Measurements from ENCODE around the gene PPP1CA. TPM values are rescaled to one million over a fixed set of nuclear protein-coding genes. Genes with fewer than 3 reads are reported as not detected.

PPP1CA gene
- 157 TPM for polyA plus RNA-seq (2013, experiment 1 of 2)
- 161 TPM for polyA plus RNA-seq (2013, experiment 2 of 2)

DNA sequence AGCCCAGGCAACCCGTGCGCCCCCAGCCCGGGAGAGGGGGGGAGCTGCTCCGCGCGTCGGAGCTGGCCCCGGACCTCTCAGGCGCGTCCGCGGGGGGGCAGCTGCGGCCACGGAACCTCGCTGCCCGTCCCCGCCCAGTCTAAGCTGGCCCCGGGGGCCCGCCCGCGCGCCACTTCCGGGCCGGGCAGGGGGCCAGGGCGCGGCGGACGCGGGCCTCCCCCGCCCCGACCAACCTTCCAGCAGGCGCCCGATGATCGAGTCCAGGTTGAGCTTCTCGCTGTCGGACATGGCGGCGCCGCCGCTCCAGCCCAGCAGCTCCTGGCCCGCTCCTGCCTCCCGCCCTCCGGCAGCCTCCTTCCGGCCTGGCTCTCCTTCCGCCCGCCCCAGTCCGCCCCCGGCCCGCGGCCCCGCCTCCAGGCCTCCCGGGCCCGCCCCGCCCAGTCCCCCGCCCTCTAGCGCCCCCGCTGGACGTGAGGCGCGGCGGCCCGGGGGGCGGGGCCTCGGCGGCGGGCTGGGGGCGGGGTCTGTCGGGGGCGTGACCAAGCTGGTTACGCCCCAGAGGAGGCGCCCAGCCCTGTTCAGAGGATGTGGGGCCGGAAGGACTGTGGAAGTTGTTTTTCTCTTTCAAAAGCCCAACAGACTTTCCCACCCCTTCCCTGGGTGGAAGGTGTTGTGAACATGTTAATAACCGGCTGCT is at the start of gene PPP1CA:
Gene PPP1CA (minus strand): TSS at position 364 of the 697 bp plus-strand sequence. CDS start 76 bp downstream, at position 288.
- DNase-seq, result peak; percentile 86
- peak within 1 kb of the TSS; percentile 93 for H2BK120ac ChIP-seq (ENCODE audit: low read depth, low read length)
- peak within 1 kb of the TSS; percentile 72 for H2AK5ac ChIP-seq (ENCODE audit: low read length, severe bottlenecking)
- peak within 1 kb of the TSS; percentile 87 to 94 for H3K18ac ChIP-seq (ENCODE audit: low read depth in 1 of 2, low read length in 2 of 2)
- peak within 1 kb of the TSS; percentile 76 for H4K8ac ChIP-seq (ENCODE audit: low read length)
- H3K9ac ChIP-seq (ENCODE audit: low read length), result peak within 1 kb of the TSS; percentile 96
- WGBS, result under 1% methylated on average over 36 of the region's 73 CpGs
- H2BK12ac ChIP-seq (ENCODE audit: low read length in 2 of 2), result peak within 1 kb of the TSS in 1 of 2 experiments; percentile 67
- peak within 1 kb of the TSS; percentile 73 for H2BK15ac ChIP-seq (ENCODE audit: low read depth, poor library complexity, severe bottlenecking)
- H3K36me3 ChIP-seq (ENCODE audit: control insufficient read depth in 1 of 2, insufficient read depth in 2 of 2, low read depth in 1 of 2, low read length in 2 of 2), result peaks cover 30 to 37% of the 10 kb centered on the region in 2 experiments
- peak within 1 kb of the TSS; percentile 77 to 91 for H3K14ac ChIP-seq (ENCODE audit: low read length in 2 of 2)
- peak within 1 kb of the TSS; percentile 84 to 89 for H3K4me3 ChIP-seq (ENCODE audit: insufficient read depth in 1 of 2, low read depth in 1 of 2, low read length in 2 of 2)
- peak within 1 kb of the TSS; percentile 90 for H4K91ac ChIP-seq (ENCODE audit: low read length)
- H3K27ac ChIP-seq (ENCODE audit: low read length, poor library complexity, severe bottlenecking), result peak within 1 kb of the TSS; percentile 53
- peaks cover 0 to 7% of the 10 kb centered on the region in 2 experiments for H3K27me3 ChIP-seq (ENCODE audit: control insufficient read depth in 1 of 2, insufficient read depth in 1 of 2, low read length in 2 of 2)
- peaks cover 18% of the 10 kb centered on the region for H3K79me1 ChIP-seq (replicated peaks; ENCODE audit: low read length, poor library complexity, severe bottlenecking)
- peaks cover 29% of the 10 kb centered on the region for H3K4me1 ChIP-seq (ENCODE audit: control insufficient read depth, insufficient read depth, low read depth, low read length)
- peak within 1 kb of the TSS; percentile 58 for H2BK5ac ChIP-seq (ENCODE audit: low read depth, low read length, poor library complexity, severe bottlenecking)
- H2AFZ ChIP-seq (ENCODE audit: low read depth, low read length), result peak within 1 kb of the TSS; percentile 74
- peak within 1 kb of the TSS; percentile 66 for H3K4me2 ChIP-seq (ENCODE audit: low read length, poor library complexity, severe bottlenecking)
- H3K9me3 ChIP-seq (ENCODE audit: control insufficient read depth, low read length), result no peaks in the 10 kb centered on the region
- peak within 1 kb of the TSS; percentile 92 to 99 for H3K4ac ChIP-seq (ENCODE audit: low read depth in 1 of 2, low read length in 2 of 2)
- H3K23ac ChIP-seq (ENCODE audit: low read length in 2 of 2), result peak within 1 kb of the TSS in 1 of 2 experiments; percentile 87

DNA sequence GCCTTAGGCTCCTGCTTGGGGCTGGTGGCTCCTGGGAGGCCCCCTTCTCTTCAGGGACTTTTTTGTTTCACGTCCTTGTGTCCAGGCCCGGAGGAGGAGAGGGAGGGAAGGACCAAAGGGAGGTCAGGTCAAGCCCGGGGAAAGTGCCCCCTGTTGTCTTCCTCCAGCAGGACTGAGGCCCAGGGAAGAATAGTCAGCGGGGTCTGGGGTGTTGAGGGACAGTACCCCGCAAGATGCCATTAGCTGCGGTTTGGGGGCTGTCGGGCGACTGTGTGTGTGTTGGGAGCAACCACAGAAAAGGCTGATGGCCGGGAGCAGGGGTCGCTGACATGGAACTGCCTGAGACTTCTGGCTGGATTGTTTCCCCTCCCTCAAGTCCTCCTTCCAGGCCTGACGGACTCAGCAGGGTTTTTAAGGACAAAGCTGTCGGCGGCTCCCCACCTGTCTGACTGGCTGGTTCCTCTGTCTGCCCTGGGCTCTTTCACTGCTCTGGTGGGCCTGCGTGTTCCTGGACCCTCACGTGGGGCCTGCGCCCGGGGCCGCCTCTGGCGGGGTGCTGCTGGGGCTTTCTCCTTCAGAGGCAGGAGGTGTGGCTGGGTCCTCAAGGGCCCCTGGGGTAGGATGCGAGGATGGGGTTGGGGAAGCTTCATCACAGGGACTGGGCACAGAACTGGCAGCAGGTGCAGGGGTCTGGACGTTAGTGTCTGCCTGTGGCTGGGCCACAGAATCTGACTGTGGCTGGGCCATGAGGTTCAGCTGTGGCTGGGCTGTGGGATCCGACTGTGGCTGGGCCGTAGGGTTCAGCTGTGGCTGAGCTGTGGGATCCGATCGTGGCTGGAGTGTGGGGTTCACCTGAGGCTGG is 49.4 kb upstream of the PPP1CA start:
- peaks cover 0 to 17% of the 10 kb centered on the region in 2 experiments for H3K27me3 ChIP-seq (ENCODE audit: control insufficient read depth in 1 of 2, insufficient read depth in 1 of 2, low read length in 2 of 2)
- H3K4me3 ChIP-seq (ENCODE audit: insufficient read depth in 1 of 2, low read depth in 1 of 2, low read length in 2 of 2), result no peak overlapping the region
- 88% methylated on average over 25 of the region's 25 CpGs for WGBS
- H3K36me3 ChIP-seq (ENCODE audit: control insufficient read depth in 1 of 2, insufficient read depth in 2 of 2, low read depth in 1 of 2, low read length in 2 of 2), result no peaks in the 10 kb centered on the region
- peak overlapping the region in 1 of 2 experiments; percentile 18 for H3K14ac ChIP-seq (ENCODE audit: low read length in 2 of 2)
- H2AFZ ChIP-seq (ENCODE audit: low read depth, low read length), result no peak overlapping the region
- no peak overlapping the region for H3K9ac ChIP-seq (ENCODE audit: low read length)
- H3K4me2 ChIP-seq (ENCODE audit: low read length, poor library complexity, severe bottlenecking), result no peak overlapping the region
- no peak overlapping the region for H3K4ac ChIP-seq (ENCODE audit: low read depth in 1 of 2, low read length in 2 of 2)
- H4K8ac ChIP-seq (ENCODE audit: low read length), result no peak overlapping the region
- no peak overlapping the region for H2BK120ac ChIP-seq (ENCODE audit: low read depth, low read length)
- no peak overlapping the region for H3K27ac ChIP-seq (ENCODE audit: low read length, poor library complexity, severe bottlenecking)
- no peak overlapping the region for H2BK12ac ChIP-seq (ENCODE audit: low read length in 2 of 2)
- no peaks in the 10 kb centered on the region for H3K79me1 ChIP-seq (replicated peaks; ENCODE audit: low read length, poor library complexity, severe bottlenecking)
- no peaks in the 10 kb centered on the region for H3K9me3 ChIP-seq (ENCODE audit: control insufficient read depth, low read length)
- no peaks in the 10 kb centered on the region for H3K4me1 ChIP-seq (ENCODE audit: control insufficient read depth, insufficient read depth, low read depth, low read length)
- no peak for DNase-seq
- H2BK15ac ChIP-seq (ENCODE audit: low read depth, poor library complexity, severe bottlenecking), result no peak overlapping the region
- no peak overlapping the region for H3K23ac ChIP-seq (ENCODE audit: low read length in 2 of 2)
- no peak overlapping the region for H4K91ac ChIP-seq (ENCODE audit: low read length)
- H3K18ac ChIP-seq (ENCODE audit: low read depth in 1 of 2, low read length in 2 of 2), result no peak overlapping the region
- H2BK5ac ChIP-seq (ENCODE audit: low read depth, low read length, poor library complexity, severe bottlenecking), result no peak overlapping the region
- no peak overlapping the region for H2AK5ac ChIP-seq (ENCODE audit: low read length, severe bottlenecking)

DNA sequence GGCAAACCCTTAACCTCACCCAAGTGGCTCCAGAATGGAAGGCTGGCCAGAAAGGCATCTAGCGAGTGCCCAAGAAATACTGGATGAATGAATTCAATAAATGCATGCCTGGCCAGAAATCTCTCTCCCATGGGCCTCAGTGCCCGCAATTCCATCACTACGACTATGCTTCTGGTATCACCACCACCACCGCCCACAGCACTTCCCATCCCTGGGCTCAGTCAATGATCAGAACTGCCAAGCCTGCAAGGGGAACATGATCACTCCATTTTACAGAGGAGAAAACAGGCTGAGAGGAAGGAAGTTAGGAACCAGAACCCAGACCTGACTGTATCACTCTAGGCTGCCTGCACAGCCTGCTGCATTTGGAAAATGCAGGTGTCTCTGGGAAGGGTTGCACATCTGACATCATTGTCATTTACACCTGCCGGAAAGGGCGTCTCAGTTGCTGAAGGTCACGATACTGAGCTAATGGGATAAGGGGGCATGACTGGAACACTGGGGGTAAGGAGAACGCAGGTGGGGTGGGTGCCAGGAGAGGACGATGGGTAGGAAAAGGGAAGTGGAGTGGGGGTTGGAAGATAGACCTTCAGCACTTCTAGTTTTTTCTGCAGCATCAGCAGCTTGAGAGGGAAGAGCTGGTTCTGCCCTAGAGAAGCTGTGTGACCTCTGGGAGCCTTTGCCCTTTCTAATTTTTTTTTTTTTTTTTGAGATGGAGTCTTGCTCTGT is 47.6 kb upstream of the PPP1CA start:
- Histone ChIP-seq H2BK5ac (ENCODE audit: low read depth, low read length, poor library complexity, severe bottlenecking) (no peak overlapping the region), H3K23ac (ENCODE audit: low read length in 2 of 2) (no peak overlapping the region), H4K91ac (ENCODE audit: low read length) (no peak overlapping the region), H2AFZ (ENCODE audit: low read depth, low read length) (no peak overlapping the region), H3K14ac (ENCODE audit: low read length in 2 of 2) (no peak overlapping the region), H2AK5ac (ENCODE audit: low read length, severe bottlenecking) (no peak overlapping the region), H3K4ac (ENCODE audit: low read depth in 1 of 2, low read length in 2 of 2) (no peak overlapping the region), H3K4me3 (ENCODE audit: insufficient read depth in 1 of 2, low read depth in 1 of 2, low read length in 2 of 2) (no peak overlapping the region), H3K36me3 (ENCODE audit: control insufficient read depth in 1 of 2, insufficient read depth in 2 of 2, low read depth in 1 of 2, low read length in 2 of 2) (no peaks in the 10 kb centered on the region), H3K4me1 (ENCODE audit: control insufficient read depth, insufficient read depth, low read depth, low read length) (no peaks in the 10 kb centered on the region), H3K9ac (ENCODE audit: low read length) (no peak overlapping the region), H3K27ac (ENCODE audit: low read length, poor library complexity, severe bottlenecking) (no peak overlapping the region), H3K9me3 (ENCODE audit: control insufficient read depth, low read length) (no peaks in the 10 kb centered on the region), H3K18ac (ENCODE audit: low read depth in 1 of 2, low read length in 2 of 2) (no peak overlapping the region), H3K79me1 (replicated peaks; ENCODE audit: low read length, poor library complexity, severe bottlenecking) (peaks cover 1% of the 10 kb centered on the region), H3K27me3 (ENCODE audit: control insufficient read depth in 1 of 2, insufficient read depth in 1 of 2, low read length in 2 of 2) (peaks cover 0 to 7% of the 10 kb centered on the region in 2 experiments), H2BK15ac (ENCODE audit: low read depth, poor library complexity, severe bottlenecking) (no peak overlapping the region), H2BK120ac (ENCODE audit: low read depth, low read length) (no peak overlapping the region), H2BK12ac (ENCODE audit: low read length in 2 of 2) (no peak overlapping the region), H4K8ac (ENCODE audit: low read length) (no peak overlapping the region), H3K4me2 (ENCODE audit: low read length, poor library complexity, severe bottlenecking) (no peak overlapping the region)
- no peak for DNase-seq
- WGBS, result 87% methylated on average over 9 of the region's 9 CpGs

All from mesenchymal stem cell (in vitro differentiated cells and primary cell).